Fibroblast of skin of scalp (primary cell): ENCODE measurements around the gene MAN2A2.
"Not testable (repeated sequence)": the region's sequence is repeated elsewhere in the genome, so short reads cannot be mapped to it uniquely, and the experiment has no call there.

ENCODE experiments used
- DNase-seq: peaks from one replicate; pipeline ENCODE4 v3.0.0-alpha.2; 2013

MAN2A2 gene

DNA sequence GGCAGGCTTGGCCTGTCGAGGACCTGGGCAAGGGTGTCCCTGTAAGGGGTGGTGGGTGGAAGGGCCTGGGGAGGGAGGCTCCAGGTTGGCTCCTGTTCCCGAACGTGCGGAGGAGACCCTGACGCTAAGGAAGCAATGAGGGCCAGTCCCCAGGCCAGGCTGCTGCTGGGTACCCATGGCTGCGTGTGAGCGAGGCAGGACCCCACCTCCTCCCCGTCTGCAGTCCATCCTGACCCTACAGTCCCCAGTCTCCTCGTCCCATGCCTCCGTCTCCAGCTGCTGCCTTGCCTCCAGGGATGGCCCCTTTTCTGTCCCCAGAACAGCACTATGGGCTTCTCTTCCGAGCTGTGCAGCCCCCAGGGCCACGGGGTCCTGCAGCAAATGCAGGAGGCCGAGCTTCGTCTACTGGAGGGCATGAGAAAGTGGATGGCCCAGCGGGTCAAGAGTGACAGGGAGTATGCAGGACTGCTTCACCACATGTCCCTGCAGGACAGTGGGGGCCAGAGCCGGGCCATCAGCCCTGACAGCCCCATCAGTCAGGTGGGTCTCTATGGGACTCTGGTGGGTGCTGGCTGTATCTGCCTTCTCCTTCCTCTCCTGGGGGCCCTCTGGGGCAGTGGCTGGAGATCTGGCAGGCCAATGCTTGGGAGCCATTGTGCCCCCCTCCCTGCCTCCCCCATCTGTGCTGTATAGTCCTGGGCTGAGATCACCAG is 18.2 kb upstream of the MAN2A2 start:
- DNase-seq, result no peak

DNA sequence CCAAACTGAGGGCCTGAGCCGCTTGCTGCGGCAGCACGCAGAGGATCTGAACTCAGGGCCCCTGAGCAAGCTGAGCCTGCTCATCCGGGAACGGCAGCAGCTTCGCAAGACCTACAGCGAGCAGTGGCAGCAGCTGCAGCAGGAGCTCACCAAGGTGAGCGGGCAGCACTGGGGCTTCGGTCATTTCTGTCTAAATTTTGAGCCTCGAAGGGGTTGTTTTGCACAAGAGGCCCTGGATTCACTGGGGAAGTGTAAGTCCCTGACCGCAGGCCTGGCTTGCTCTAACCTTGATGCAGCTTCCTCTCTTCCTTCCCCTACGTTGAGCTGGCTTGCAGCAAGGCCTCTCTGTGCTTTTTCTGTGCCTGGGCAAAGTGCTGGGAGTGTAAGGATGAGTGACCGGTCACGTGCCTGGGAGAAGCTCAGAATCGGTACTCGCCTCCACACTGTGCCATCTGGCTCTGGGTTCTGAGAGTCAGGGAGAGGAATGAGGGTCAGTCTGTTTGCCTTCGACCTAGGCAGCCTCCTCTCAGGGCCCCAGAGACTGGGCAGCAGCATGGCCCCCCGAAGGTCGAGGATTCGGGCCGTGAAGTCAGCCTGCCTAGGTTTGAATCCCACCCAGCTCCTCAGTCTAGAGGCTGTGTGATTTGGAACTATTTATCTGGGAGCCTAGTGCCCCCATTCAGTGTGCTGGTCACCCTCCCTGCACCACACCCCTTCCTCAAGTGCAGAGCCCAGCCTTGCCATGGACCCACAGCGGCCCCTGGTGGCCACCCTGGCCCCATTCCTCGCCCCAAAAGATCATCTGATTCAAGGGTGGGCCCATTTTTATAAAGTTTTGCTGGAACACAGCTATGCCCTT is 17.4 kb upstream of the MAN2A2 start:
- peak; percentile 69 for DNase-seq

DNA sequence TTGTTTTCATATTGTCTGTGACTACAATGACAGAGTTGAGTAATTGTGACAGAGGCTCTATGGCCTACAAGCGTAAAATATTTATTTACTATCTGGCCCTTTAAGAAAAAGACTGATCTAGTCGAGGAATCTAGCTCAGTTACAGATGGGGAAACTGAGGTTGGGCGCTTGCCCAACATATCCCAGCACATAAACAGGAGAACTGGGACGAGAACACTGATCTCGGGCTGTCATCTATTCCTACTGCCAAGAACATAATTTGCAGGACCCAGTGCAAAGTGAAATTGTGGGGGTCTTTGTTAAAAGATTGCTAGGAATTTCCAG is 16.8 kb upstream of the MAN2A2 start:
- no peak for DNase-seq

DNA sequence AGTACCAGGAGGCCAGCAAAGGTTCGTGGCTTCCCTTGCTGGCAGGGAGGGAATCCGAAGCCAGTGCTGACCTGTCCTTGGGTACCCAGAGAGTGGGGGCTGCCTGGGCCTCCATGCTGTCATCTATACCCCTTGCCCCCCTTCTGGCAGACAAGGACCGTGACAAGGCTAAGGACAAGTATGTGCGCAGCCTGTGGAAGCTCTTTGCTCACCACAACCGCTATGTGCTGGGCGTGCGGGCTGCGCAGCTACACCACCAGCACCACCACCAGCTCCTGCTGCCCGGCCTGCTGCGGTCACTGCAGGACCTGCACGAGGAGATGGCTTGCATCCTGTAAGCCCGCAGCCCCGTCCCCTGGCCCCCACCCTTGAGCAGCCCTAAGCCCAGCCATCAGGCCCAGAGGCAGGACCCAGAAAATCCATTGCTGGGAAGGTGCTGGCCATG is 16.0 kb upstream of the MAN2A2 start:
- no peak for DNase-seq

DNA sequence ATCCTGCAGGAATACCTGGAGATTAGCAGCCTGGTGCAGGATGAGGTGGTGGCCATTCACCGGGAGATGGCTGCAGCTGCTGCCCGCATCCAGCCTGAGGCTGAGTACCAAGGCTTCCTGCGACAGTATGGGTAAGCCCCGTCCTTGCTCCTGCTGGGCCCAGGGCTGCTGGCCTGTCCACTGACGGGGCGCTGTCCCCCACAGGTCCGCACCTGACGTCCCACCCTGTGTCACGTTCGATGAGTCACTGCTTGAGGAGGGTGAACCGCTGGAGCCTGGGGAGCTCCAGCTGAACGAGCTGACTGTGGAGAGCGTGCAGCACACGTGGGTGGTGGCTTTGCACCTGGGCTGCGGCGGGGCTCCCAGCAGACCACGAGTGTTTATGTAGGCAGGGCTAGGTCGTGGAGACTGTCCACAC is 13.8 kb upstream of the MAN2A2 start:
- DNase-seq, result no peak

DNA sequence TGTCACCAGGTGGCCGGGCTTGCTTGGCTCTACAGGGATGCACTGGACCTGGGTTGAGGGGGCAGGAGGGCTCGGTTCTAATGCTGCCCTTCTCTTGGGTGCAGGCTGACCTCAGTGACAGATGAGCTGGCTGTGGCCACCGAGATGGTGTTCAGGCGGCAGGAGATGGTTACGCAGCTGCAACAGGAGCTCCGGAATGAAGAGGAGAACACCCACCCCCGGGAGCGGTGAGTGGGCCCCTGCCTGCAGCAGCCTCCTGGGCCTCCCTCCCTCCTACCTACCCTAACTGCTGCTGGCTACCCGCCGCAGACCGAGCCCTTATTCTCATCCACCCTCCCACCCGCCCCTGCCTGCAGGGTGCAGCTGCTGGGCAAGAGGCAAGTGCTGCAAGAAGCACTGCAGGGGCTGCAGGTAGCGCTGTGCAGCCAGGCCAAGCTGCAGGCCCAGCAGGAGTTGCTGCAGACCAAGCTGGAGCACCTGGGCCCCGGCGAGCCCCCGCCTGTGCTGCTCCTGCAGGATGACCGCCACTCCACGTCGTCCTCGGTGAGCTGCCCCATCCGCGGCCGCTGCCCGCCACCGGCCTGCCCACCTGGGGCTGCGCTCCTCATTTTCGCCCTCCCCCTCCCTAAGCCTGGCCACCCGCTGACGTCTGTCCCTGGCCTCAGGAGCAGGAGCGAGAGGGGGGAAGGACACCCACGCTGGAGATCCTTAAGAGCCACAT is 13.2 kb upstream of the MAN2A2 start:
- no peak for DNase-seq

DNA sequence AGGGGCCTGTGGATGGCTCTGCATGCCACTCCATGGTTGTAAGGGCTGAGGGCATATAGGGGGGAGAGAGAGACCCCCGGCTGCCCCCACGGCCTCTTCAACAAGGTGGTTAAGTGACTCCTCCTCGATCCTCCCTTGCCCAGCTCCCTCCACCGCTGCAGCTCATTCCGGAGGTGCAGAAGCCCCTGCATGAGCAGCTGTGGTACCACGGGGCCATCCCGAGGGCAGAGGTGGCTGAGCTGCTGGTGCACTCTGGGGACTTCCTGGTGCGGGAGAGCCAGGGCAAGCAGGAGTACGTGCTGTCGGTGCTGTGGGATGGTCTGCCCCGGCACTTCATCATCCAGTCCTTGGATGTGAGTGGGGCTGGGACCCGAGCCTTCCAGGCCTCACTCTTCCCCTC is 12.3 kb upstream of the MAN2A2 start:
- DNase-seq, result no peak

DNA sequence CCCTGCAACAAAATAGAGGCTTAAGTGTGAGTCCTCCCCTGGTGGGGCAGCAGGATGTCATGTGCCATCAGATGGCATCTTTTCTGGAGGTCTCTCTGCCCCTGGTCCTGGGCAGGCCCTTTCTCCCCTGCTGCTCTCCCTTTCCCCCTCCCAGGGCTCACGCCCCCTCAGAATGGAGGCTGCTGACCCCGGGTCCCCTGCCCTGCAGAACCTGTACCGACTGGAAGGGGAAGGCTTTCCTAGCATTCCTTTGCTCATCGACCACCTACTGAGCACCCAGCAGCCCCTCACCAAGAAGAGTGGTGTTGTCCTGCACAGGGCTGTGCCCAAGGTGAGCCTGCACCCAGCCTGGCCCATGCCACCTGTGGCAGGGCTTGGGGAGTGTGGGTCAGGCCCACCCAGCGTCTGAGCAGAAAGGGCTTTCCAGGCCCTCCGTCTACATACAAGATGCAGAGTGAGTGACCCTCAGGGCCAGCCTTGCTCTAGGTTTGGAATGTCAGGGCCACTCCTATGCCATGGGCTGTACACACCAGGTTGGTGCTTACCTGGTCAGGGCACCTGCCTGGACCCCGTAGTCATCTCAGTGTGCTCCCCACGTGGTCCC is 11.7 kb upstream of the MAN2A2 start:
- DNase-seq, result no peak

DNA sequence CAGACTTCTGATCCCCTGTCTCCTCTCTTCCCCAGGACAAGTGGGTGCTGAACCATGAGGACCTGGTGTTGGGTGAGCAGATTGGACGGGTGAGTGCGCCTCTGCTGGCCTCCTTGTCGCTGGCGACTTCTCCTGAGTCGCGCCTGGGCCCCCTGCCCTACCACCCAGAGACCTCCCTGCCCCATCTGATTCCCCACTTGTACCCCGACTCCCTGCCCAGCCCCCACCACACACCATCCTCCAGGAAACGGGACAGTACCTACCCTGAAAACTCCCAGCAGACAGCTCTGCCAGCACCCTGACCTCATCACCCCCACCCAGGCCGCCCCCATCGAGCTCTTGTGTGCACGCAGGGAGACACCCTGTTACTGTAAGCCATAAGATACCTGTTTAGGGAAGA is 11.1 kb upstream of the MAN2A2 start:
- no peak for DNase-seq

DNA sequence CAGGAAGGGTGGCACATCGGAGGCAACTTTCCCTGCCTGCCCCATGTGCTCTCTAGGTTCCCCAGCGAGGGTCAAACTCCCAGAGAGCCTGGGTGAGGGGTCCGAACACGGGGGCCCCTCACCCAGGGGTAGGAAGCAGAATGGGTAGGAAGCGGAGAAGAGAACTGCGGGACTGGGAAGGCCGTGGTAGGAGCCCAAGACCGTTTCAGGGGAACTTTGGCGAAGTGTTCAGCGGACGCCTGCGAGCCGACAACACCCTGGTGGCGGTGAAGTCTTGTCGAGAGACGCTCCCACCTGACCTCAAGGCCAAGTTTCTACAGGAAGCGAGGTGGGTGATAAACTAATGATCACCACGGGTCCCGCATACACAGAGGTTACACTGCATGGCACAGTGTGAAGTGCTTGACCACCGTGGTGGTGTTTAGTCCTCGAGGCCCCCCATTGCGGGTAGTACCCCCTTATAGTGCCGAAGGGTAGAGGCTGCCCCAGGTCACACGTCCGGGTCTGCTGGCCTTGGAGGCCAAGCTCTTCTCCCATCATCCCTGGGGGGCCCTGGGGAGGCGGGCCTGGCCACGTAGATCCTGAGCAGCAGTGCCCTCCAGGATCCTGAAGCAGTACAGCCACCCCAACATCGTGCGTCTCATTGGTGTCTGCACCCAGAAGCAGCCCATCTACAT is 10.5 kb upstream of the MAN2A2 start:
- no peak for DNase-seq

DNA sequence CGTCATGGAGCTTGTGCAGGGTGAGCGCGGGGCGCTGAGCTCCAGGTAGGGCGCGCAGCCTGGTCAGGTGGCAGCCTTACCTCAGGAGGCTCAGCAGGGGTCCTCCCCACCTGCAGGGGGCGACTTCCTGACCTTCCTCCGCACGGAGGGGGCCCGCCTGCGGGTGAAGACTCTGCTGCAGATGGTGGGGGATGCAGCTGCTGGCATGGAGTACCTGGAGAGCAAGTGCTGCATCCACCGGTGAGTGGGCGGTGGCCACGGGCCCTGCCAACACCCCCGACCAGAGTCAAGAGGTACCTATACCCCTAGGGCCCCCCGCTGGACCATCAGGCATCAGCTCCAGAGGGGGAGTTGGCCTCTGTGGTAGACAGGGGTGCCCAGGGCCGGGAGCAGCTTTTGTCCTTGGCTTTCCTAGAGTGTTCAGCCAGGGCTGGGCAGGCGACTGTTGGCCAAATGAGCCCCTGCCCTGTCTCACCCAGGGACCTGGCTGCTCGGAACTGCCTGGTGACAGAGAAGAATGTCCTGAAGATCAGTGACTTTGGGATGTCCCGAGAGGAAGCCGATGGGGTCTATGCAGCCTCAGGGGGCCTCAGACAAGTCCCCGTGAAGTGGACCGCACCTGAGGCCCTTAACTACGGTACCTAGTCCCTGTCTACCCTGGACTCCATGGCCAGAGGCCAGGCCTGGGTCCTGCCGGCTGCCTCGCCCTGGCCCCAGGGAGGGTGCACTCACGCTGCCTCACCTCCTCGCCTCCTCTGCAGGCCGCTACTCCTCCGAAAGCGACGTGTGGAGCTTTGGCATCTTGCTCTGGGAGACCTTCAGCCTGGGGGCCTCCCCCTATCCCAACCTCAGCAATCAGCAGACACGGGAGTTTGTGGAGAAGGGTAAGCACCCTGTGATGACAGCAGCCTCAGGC is 9.7 kb upstream of the MAN2A2 start:
- DNase-seq, result no peak

DNA sequence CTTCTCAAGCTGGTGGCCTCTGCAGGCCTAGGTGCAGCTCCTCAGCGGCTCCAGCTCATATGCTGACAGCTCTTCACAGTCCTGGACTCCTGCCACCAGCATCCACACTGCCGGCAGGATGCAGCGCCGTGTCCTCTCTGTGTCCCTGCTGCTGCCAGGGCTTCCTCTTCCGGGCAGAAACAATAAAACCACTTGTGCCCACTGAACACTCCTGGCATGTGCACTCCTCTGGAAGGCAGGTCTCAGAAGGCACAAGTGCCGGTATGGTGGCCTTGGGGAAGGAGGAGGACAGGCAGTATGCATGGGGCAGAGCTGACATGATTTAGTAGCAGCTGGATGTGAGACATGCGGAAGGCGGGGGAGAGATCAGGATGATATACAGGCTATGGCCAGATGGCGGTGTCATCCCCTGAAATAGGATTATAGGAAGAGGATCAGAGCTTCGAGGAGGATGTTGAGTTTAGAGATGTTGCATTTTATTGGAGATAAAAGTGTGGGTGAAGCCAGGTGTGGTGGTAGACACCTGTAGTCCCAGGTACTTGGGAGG is 7.5 kb upstream of the MAN2A2 start:
- peak; percentile 41 for DNase-seq

DNA sequence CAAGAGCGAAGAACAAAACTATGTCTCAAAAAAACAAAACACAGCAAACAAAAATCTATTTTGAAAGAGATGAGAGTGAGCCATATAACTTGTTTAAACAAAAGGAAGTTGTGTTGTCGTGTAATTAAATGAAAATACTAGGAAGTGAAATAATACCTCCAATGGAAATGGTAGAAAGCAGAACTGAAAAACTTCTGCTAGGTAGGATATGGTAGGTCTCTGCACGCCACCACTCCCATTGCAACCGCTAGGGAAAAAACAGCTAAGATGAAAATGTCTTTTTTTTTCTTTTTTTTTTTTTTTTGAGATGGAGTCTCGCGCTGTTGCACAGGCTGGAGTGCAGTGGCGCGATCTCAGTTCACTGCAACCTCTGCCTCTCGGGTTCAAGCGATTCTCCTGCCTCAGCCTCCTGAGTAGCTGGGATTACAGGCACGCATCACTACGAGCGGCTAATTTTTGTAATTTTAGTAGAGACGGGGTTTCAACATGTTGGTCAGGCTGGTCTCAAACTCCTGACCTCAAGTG is 5.9 kb upstream of the MAN2A2 start:
- DNase-seq, result not testable (repeated sequence)

DNA sequence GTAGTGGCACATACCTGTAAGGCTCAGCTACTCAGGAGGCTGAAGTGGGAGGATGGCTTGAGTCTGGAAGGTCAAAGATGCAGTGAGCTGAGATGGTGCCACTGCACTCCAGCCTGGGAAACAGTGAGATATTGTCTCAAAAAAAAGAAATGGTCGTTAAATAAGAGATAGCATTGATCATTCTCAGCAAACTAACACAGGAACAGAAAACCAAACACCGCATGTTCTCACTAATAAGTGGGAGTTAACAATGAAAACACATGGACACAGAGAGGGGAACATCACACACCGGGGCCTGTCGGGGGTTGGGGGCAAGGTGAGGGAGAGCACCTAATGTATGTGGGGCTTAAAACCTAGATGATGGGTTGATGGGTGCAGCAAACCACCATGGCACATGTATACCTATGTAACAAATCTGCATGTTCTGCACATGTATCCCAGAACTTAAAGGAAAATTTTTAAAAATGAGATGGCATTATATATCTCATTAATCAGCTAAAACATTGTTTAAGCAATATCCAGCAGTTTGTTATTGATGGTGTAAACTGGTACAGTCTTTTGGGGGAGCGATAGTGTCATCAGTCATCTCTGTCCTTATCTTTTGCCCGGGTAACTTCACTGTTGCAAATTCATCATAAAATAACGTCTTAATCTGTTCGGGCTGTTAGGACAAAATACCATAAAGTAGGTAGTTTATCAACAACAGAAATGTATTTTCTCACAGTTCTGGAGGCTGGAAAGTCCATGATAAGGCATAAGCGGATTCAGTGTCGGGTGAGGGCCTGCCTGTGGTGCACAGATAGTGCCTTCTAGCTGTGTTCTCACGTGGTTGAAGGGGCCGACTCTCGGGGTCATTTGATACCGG is 1.7 kb upstream of the MAN2A2 start:
- DNase-seq, result no peak

DNA sequence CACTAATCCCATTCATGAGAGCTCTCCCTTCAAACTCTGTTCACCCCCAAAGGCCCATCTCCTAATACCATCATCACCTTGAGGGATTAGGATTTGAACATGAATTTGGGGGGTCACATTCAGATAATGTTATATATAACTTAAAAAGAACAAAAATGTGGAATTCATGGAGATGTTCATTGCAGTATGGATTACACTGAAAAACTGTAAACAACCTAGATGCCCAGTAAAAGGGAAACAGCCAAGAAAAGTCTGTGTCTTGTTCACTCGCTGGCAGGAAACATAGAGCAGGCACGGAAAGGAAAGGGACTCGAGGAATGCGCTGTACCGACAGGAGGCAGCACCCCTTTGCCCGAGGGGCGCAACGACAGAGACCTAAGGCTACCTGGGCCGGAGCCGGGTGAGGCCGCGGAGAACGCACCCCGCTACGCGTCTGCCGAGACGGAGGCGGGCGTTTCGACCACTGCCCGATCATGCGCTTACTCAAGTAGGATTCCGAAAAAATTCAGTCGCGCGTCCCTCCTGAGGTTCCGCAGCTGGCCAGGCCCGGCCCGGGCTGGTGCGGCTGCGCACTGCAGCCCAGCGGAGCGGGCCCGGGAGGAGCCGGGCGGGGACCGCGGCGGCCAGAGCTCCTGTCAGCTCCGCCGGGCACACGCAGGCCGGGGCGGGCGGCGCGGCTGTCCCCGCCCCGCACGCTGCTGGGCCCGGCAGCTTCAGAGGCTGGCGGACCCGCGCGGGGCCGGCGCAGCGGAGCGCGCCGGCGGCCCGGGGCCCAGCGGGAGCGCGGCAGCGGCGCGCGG is 862 bp upstream of the MAN2A2 start:
- DNase-seq, result peak; percentile 81

DNA sequence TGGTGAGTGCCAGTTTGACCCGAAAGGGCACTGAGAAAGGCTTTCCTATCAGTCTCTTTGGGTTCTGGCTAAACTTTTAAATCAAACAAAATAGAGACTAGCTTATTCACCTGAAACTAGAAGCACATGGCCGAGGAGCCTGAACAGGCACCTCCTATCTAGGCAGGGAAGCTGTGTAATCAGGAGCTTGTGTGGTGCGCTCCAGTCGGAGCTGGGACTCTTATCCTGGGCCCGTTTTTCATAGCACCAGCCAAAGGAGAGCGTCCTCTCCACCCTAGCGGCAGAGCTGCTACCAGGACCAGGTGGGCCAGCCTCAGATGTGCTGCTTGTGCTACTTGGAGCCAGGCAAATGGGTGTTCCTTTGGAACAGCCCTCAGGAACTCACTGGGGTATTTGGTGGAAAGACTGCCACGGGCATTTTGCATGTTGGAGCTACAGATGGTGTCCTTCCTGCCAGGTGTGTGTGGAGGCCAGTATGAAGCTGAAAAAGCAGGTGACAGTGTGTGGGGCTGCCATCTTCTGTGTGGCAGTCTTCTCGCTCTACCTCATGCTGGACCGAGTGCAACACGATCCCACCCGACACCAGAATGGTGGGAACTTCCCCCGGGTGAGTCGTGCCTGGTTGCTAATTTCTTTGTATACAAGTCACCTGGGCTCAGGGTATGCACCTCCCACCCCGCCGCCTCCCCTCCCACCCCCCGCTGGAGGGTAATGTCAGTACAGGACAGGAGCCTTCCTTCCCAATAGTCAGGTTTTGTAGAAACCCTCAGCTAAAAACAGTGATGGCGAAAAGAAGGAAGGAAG is 833 bp downstream of the MAN2A2 start:
- no peak for DNase-seq

DNA sequence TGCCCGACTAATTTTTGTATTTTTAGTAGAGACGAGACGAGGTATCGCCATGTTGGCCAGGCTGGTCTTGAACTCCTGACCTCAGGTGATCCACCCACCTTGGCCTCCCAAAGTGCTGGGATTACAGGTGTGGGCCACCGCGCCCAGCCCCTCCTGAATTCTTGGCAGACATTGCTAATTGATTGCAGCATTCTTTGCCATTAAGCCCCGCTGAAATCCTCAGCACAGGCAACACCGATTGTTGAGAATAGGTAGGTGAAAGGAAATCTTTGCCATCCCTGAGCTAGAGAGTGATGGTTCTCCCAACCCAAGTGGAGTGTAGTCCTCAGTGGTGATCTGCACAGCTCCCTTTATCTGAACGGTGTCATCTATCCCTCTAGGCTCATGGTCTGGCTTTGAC is 1.6 kb downstream of the MAN2A2 start:
- DNase-seq, result no peak
